Mononuclear cell (primary cell): ENCODE data around the gene RIMBP2. TPM values are rescaled to one million over a fixed set of nuclear protein-coding genes. Genes with fewer than 3 reads are reported as not detected.

Experiments
- H3K27me3 ChIP-seq: 2 replicates; pipeline ENCODE4 v1.6.0; 2011; ENCODE audit warnings: low read length, control low read depth; ENCODE audit not compliant: insufficient read depth
- H3K4me1 ChIP-seq: 2 replicates; pipeline ENCODE4 v1.5.1; 2011; ENCODE audit warnings: mild to moderate bottlenecking, low read length, control low read depth; ENCODE audit not compliant: insufficient read depth
- H3K4me3 ChIP-seq: 2 replicates; pipeline ENCODE4 v1.5.1; 2011; ENCODE audit warnings: mild to moderate bottlenecking, low read length, moderate library complexity
- H3K9me3 ChIP-seq: 2 replicates; pipeline ENCODE4 v1.5.1; 2011; ENCODE audit warnings: low read depth, mild to moderate bottlenecking, control low read depth, low read length
- total RNA-seq: library from RNA; depleted of rRNA; stranded (reverse); fragments of >200 nt; gene quantifications from one replicate; pipeline ENCODE4 v1.2.3, GENCODE V29; 2012

The RIMBP2 gene
- total RNA-seq, 1 donor, result not detected

- Histone ChIP-seq H3K4me3 (no peak overlapping the region), H3K4me1 (no peaks in the 10 kb centered on the region), H3K9me3 (no peaks in the 10 kb centered on the region), H3K27me3 (no peaks in the 10 kb centered on the region)
Observed at GRCh38 chr12:130461447-130461815, 254.7 kb downstream of the RIMBP2 start.

DNA sequence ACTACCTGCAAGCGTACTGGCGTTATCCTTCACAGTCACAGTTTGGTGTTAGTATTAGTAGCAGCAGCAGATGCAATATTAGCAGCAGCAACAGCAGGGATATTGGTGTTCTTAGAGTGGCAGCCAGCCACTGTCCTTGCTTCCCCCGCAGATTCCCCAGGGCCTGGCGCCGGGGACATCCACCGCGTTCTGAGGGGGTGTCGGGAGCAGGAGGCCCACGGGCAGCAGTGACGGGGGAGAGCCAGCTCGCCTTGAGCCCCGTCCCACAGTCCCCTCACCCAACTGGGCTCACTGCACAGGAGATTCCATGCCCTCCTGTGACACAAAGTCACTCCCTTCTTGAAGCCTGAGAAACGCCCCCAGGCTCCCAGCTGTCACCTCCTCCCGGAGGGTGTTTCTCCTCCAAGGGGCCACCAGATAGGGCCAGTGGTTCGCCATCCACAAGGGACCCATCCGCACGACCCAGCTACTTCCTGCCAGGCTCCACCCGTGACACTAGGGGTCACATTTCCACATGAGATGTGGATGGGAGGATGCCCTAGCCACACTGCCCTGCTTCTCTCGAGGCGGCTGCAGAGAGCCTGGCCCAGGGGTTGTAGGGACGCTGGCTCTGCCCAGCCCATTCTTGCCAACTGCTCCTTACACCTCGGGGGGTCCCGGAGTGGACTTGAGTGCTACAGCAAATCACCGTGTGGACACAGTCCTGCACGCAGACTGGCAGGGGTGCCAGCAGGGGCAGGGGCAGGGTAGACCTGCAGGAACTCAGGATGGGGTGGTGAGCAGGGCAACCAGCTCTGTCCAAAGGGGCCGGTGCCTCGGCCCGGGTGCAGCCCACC, 255.3 kb downstream of the RIMBP2 start:
- H3K4me3 ChIP-seq, result no peak overlapping the region
- H3K27me3 ChIP-seq, result no peaks in the 10 kb centered on the region
- no peaks in the 10 kb centered on the region for H3K9me3 ChIP-seq
- no peaks in the 10 kb centered on the region for H3K4me1 ChIP-seq

- H3K4me3 ChIP-seq, result no peak overlapping the region
- no peaks in the 10 kb centered on the region for H3K9me3 ChIP-seq
Observed at GRCh38 chr12:130459916-130460315, 256.2 kb downstream of the RIMBP2 start.

GRCh38 chr12:130458341-130458740, 257.8 kb downstream of the RIMBP2 start:
- Histone ChIP-seq H3K4me3 (no peak overlapping the region), H3K27me3 (no peaks in the 10 kb centered on the region), H3K4me1 (no peaks in the 10 kb centered on the region), H3K9me3 (no peaks in the 10 kb centered on the region)

More at GRCh38 chr12:130459916-130460315, 256.2 kb downstream of the RIMBP2 start:
- Histone ChIP-seq H3K4me1 (no peaks in the 10 kb centered on the region), H3K27me3 (no peaks in the 10 kb centered on the region)

GRCh38 chr12:130457215-130457614, 258.9 kb downstream of the RIMBP2 start:
- Histone ChIP-seq H3K4me1 (no peaks in the 10 kb centered on the region), H3K9me3 (no peaks in the 10 kb centered on the region), H3K27me3 (no peaks in the 10 kb centered on the region), H3K4me3 (no peak overlapping the region)

- H3K27me3 ChIP-seq, result no peaks in the 10 kb centered on the region
- no peaks in the 10 kb centered on the region for H3K4me1 ChIP-seq
- no peak overlapping the region for H3K4me3 ChIP-seq
- no peaks in the 10 kb centered on the region for H3K9me3 ChIP-seq
Observed at GRCh38 chr12:130456375-130457199, 259.5 kb downstream of the RIMBP2 start.

DNA sequence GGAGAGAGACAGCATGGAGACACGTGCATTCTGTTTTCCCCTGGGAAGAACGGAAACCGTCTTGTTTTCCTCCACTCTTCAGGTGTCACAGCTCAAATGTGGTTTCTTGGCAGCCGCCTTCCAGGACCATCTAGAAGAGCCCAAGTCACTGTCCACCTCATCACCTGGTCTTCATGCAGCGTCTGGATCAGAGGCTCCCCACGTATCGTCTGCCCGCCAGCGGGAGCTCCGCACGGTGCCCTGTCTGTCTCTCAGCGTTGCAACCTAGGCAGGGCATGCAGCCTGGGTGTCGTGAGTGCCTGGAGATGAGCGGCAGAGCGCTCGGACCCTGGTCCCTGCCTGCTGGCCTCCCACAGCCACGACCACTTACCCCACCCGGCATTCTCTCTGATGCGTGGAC, 260.9 kb downstream of the RIMBP2 start:
- Histone ChIP-seq H3K27me3 (no peaks in the 10 kb centered on the region), H3K4me1 (no peaks in the 10 kb centered on the region), H3K4me3 (no peak overlapping the region), H3K9me3 (no peaks in the 10 kb centered on the region)

DNA sequence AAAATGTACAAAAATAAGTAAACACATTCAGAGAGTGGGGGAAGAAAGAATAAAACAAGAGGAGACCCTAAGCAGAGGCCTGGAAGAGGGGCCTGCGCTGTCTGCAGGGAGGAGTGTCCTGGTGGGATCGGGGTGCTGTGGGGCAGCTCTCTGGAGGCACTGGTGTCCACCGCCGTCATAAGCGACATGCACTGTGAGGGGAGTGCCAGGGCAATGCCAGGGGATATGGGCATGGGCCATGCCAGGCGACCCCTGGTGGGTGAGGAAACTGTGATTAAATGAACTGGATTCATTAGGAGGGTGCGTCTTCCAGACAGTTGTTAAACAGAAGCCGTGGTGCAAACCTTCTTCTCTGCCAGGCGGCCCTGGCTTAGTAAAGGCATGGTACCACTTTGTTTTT, 261.8 kb downstream of the RIMBP2 start:
- Histone ChIP-seq H3K4me3 (no peak overlapping the region), H3K9me3 (no peaks in the 10 kb centered on the region), H3K4me1 (no peaks in the 10 kb centered on the region), H3K27me3 (no peaks in the 10 kb centered on the region)

- no peak overlapping the region for H3K4me3 ChIP-seq
- H3K27me3 ChIP-seq, result no peaks in the 10 kb centered on the region
- H3K9me3 ChIP-seq, result no peaks in the 10 kb centered on the region
- no peaks in the 10 kb centered on the region for H3K4me1 ChIP-seq
Observed at GRCh38 chr12:130452546-130452945, 263.6 kb downstream of the RIMBP2 start.

- Histone ChIP-seq H3K9me3 (no peaks in the 10 kb centered on the region), H3K4me1 (no peaks in the 10 kb centered on the region), H3K4me3 (no peak overlapping the region), H3K27me3 (no peaks in the 10 kb centered on the region)
Observed at GRCh38 chr12:130451001-130451930, 264.8 kb downstream of the RIMBP2 start.

- Histone ChIP-seq H3K9me3 (no peaks in the 10 kb centered on the region), H3K4me3 (no peak overlapping the region), H3K27me3 (no peaks in the 10 kb centered on the region), H3K4me1 (no peaks in the 10 kb centered on the region)
Observed at GRCh38 chr12:130449291-130449690, 266.8 kb downstream of the RIMBP2 start.

DNA sequence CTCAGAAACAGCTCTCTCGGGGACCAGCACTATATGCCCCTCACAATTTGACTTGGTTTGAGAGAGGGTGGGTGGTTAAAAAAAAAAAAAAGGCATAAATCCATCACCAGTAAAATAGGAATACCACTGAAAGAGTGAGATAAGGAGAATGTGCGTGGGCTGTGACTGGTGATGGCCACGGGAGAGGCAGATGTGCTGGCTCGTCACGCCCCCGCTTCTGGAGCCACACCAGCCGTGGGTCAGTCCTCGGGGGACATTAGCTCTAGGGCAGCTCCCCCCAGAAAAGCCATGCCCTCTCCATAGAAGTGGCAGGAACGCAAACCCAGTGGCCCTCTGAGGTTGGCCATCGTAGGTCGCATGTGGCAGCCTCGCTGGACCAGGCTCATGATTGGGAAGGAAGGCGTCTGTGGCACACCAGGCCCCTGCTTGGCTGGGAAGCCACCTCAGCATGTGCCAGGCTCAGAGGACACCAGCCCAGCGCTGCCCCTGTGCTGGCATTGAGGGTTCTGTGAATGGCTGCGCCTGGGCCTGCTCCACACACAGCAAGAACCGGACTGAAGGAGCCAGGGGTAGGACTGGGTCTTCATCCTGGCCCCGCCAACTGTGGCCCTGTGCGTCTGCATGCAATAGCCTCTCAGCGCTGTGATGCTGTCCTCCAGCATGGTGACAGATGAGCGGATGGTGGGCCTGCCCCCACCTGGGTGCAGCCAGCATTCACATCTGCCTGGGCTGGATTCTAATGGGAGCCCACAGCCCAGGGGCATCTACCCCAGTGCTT, 267.9 kb downstream of the RIMBP2 start:
- no peaks in the 10 kb centered on the region for H3K4me1 ChIP-seq
- H3K9me3 ChIP-seq, result no peaks in the 10 kb centered on the region
- H3K4me3 ChIP-seq, result no peak overlapping the region
- no peaks in the 10 kb centered on the region for H3K27me3 ChIP-seq

DNA sequence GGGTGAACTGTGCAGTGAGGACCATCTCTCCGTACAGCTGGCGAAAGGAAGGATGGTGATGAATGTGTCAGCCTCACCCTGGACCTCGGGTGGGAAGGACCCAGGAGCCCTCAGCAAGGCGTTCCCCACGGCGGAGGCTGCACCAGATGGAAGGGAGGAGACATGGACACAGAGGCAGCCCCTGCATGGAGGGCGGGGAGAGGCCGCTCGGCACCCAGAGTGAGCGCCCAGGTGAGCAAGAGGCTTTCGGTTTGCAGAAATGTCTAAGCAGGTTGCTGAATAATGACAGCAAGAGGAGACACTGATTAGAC, 268.5 kb downstream of the RIMBP2 start:
- H3K27me3 ChIP-seq, result no peaks in the 10 kb centered on the region
- H3K9me3 ChIP-seq, result no peaks in the 10 kb centered on the region
- no peak overlapping the region for H3K4me3 ChIP-seq
- H3K4me1 ChIP-seq, result no peaks in the 10 kb centered on the region

DNA sequence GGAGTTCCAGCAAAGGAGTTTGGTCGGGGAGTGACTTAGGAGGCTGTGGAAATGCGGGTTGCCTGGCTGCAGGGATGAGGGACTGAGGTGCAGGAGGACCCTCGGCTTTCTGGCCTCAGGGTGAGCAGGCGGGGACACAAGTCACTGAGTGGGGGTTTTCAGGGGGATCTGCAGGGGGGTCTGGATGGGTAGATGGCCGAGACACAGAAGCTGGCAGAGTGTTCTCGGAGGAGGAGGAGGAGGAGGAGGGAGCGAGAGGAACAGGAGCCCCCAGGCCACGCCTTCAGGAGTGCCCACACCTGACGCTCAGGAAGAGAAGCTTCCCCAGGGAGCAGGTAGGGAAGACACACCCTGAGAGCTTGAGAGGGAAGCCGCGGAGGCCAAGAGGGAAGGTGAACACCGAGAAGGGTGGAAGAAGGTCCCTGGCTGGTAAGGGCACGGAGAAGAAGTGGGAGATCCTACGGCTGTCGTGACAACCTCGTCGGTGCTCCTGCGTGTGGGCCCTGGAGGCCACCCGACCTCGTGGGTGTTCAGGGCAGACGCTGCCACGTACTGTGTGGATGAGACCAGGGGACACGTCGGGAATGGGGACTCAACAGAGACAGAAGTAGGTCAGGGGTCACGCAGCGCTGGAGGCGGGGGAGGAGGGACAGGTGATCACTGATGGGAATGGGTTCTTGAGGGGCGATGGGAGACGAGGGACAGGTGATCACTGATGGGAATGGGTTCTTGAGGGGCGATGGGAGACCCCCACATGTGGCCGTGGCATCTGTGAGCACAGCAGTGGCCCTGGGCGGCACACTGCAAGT, 269.0 kb downstream of the RIMBP2 start:
- H3K4me1 ChIP-seq, result no peaks in the 10 kb centered on the region
- no peaks in the 10 kb centered on the region for H3K9me3 ChIP-seq
- H3K4me3 ChIP-seq, result no peak overlapping the region
- no peaks in the 10 kb centered on the region for H3K27me3 ChIP-seq
